Erythroblast (primary cell): Measurements from ENCODE around the gene GPC3.

Source experiments
- GATA1 ChIP-seq: IDR thresholded peaks from 2 replicates; pipeline ENCODE4 v1.6.1; 2011; ENCODE audit warnings: low read depth, mild to moderate bottlenecking, control low read depth, low read length, moderate library complexity
- POLR2A ChIP-seq: IDR thresholded peaks from 2 replicates; pipeline ENCODE4 v1.6.1; 2011; ENCODE audit warnings: mild to moderate bottlenecking, low read length

DNA sequence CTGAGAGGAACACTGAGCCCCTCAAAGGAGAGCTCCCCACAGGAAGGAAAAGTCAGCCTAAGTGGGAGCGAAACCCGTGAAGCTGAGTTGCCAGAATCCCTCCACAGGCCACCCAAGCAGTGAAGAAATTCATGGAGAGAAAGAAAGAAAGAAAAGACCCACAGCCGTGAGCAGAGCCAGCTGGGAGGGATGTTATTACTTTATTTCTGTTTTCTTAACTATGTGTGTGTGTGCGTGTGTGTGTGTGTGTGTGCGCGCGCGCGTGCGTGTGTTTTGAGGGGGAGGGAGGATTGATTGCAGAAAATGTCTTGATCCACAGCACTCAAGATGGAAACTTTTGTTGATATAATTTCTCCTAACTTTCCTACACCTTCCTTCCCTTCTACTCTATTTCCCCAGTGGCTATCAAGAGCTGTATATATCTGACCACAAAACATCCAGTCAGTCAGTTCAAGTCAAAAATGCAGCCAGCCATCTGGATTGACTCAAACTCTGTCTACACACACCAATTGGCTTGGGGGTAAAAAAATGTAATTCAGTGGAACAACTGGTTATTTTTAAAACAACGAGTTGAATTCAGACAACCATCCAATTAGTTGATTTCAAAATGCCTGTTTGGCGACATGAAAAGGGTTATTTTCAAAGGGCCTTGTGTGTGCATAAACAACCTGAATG lies 13.8 kb upstream of the GPC3 start:
- TF ChIP-seq POLR2A (no peak), GATA1 (no peak)
